Activated T-helper 1 cell treated with anti-CD3 and anti-CD28 coated beads, Interleukin-2, amount 50 U/mL, for 16 hours (primary cell): Measurements from ENCODE around the gene PHF3.
A peak's percentile ranks its signal among the peaks of the same experiment; 100 is the strongest.

Source experiments
- DNase-seq, 2 donors: peaks; one replicate each; pipeline ENCODE4 v3.0.0-alpha.2; 2020; ENCODE audit warnings: low read depth in 1 of 2, low spot score in 1 of 2

Gene PHF3

GRCh38 chr6:63635588-63636517 is at the start of gene PHF3:
PHF3 (plus strand) TSS chr6:63635802; CDS start chr6:63646552, 10,750 bp downstream.
- peak; percentile 72 to 89 for DNase-seq

- DNase-seq, result no peak
Measured at GRCh38 chr6:63589952-63590411, 45.6 kb upstream of the PHF3 start.

GRCh38 chr6:63592886-63593285 is 42.7 kb upstream of the PHF3 start:
- no peak for DNase-seq

- no peak for DNase-seq
Measured at GRCh38 chr6:63597141-63598048, 38.2 kb upstream of the PHF3 start.

GRCh38 chr6:63598049-63599036 is 37.3 kb upstream of the PHF3 start:
- DNase-seq, result peak; percentile 41 to 51

- DNase-seq, result no peak
Measured at GRCh38 chr6:63599243-63599642, 36.4 kb upstream of the PHF3 start.

GRCh38 chr6:63600136-63600535 is 35.5 kb upstream of the PHF3 start:
- no peak for DNase-seq

GRCh38 chr6:63609231-63609630 is 26.4 kb upstream of the PHF3 start:
- DNase-seq, result no peak

GRCh38 chr6:63610944-63611343 is 24.7 kb upstream of the PHF3 start:
- no peak for DNase-seq

GRCh38 chr6:63611560-63611959 is 24.0 kb upstream of the PHF3 start:
- DNase-seq, result no peak

GRCh38 chr6:63615590-63615989 is 20.0 kb upstream of the PHF3 start:
- no peak for DNase-seq

GRCh38 chr6:63624091-63624490 is 11.5 kb upstream of the PHF3 start:
- DNase-seq, result no peak

- DNase-seq, result no peak
Measured at GRCh38 chr6:63630466-63630865, 5.1 kb upstream of the PHF3 start.

GRCh38 chr6:63634630-63635029 is 972 bp upstream of the PHF3 start:
- DNase-seq, result no peak

- no peak for DNase-seq
Measured at GRCh38 chr6:63635215-63635587, 401 bp upstream of the PHF3 start.

- DNase-seq, result peak; percentile 20 to 27
Measured at GRCh38 chr6:63636518-63637021, 968 bp downstream of the PHF3 start.

GRCh38 chr6:63637865-63638445 is 2.4 kb downstream of the PHF3 start:
- DNase-seq, result no peak

- no peak for DNase-seq
Measured at GRCh38 chr6:63640062-63640461, 4.5 kb downstream of the PHF3 start.

- DNase-seq, result no peak
Measured at GRCh38 chr6:63643862-63644261, 8.3 kb downstream of the PHF3 start.
